Caco-2 (cell line): ENCODE results near the gene MPHOSPH6. TPM values are rescaled to one million over a fixed set of nuclear protein-coding genes. Genes with fewer than 3 reads are reported as not detected.

Experiments
- BruUV-seq: library from RNA; stranded (reverse); fragments of 400-500 nt; replicated peaks from 2 replicates; lab custom pipeline; 2021; lab: Mats Ljungman, UMichigan
- CTCF ChIA-PET: fragments of 300-600 bp; sonication (Branson Sonifier 250); formaldehyde crosslinking; loops from one replicate; lab custom pipeline; 2022; ENCODE audit warnings: antibody characterized with exemption; lab: Charles Lee
- POLR2A ChIA-PET: fragments of 300-600 bp; sonication (Branson Sonifier 250); formaldehyde crosslinking; loops from one replicate; lab custom pipeline; 2022; ENCODE audit warnings: antibody characterized with exemption; lab: Charles Lee
- DNase-seq, 2 experiments: peaks; one replicate each; pipeline versions ENCODE4 v3.0.0 to v3.0.0-alpha.2; 2020 to 2022
- H3K27me3 ChIP-seq: replicated peaks from 2 replicates; pipeline ENCODE4 v1.6.0; 2011; ENCODE audit warnings: low read length; ENCODE audit not compliant: control insufficient read depth, insufficient read depth
- H3K36me3 ChIP-seq: 2 replicates; pipeline ENCODE4 v1.5.1; 2011; ENCODE audit warnings: low read length; ENCODE audit not compliant: control insufficient read depth, insufficient read depth
- H3K4me1 ChIP-seq: fragments of 250-450 bp; sonication (Bioruptor Pico); 2 replicates; pipeline ENCODE4 v1.5.1; 2020; ENCODE audit warnings: mild to moderate bottlenecking
- H3K4me3 ChIP-seq: 2 replicates; pipeline ENCODE4 v1.5.1; 2011; ENCODE audit warnings: low read depth, mild to moderate bottlenecking, control low read depth, low read length
- H3K9me3 ChIP-seq: fragments of 250-450 bp; sonication (Bioruptor Pico); 2 replicates; pipeline ENCODE4 v1.5.1; 2020; ENCODE audit warnings: mild to moderate bottlenecking, moderate library complexity
- H3K27ac Mint-ChIP-seq: one replicate; pipeline ENCODE4 v1.8.0; 2022; ENCODE audit warnings: mixed read lengths; ENCODE audit not compliant: unreplicated experiment
- H3K27me3 Mint-ChIP-seq: one replicate; pipeline ENCODE4 v1.8.0; 2022; ENCODE audit warnings: mixed read lengths; ENCODE audit not compliant: insufficient read depth, unreplicated experiment
- H3K36me3 Mint-ChIP-seq: one replicate; pipeline ENCODE4 v1.8.0; 2022; ENCODE audit warnings: mild to moderate bottlenecking, mixed read lengths; ENCODE audit not compliant: insufficient read depth, unreplicated experiment
- H3K4me1 Mint-ChIP-seq: one replicate; pipeline ENCODE4 v1.8.0; 2022; ENCODE audit warnings: low read depth, mixed read lengths; ENCODE audit not compliant: unreplicated experiment
- H3K4me3 Mint-ChIP-seq: one replicate; pipeline ENCODE4 v1.8.0; 2022; ENCODE audit warnings: mild to moderate bottlenecking, moderate library complexity, mixed read lengths; ENCODE audit not compliant: unreplicated experiment
- H3K9me3 Mint-ChIP-seq: one replicate; pipeline ENCODE4 v1.8.0; 2022; ENCODE audit warnings: mixed read lengths; ENCODE audit not compliant: unreplicated experiment
- CTCF ChIP-seq, 2 experiments: fragments of 200-600 bp in 1 of 2; IDR thresholded peaks; 1 replicate in 1 of 2; 2 replicates in 1 of 2; pipeline versions ENCODE4 v1.5.1 to v1.8.0; 2011 to 2022; ENCODE audit warnings: antibody characterized with exemption in 1 of 2, control low read depth in 1 of 2, inconsistent platforms in 1 of 2, low read depth in 1 of 2, low read length in 1 of 2, mild to moderate bottlenecking in 1 of 2, moderate library complexity in 1 of 2; ENCODE audit not compliant: insufficient read depth in 1 of 2, severe bottlenecking in 1 of 2, unreplicated experiment in 1 of 2
- intact Hi-C: fragments of 100-400 bp; cut with micrococcal nuclease; formaldehyde crosslinking; loops from one replicate; pipeline ENCODE4 v1.10.0; 2022; ENCODE audit not compliant: unreplicated experiment
- total RNA-seq: library from RNA; stranded (reverse); gene quantifications from 2 replicates; pipeline ENCODE4 v1.2.3, GENCODE V29; 2022

MPHOSPH6 gene
- total RNA-seq, 1 experiment from 2014 or later, result 41.9 TPM

GRCh38 chr16:82187829-82188228 is 17.8 kb upstream of the MPHOSPH6 start:
- H3K9me3 Mint-ChIP-seq, result no peaks in the 10 kb centered on the region
- no peak overlapping the region for H3K27ac Mint-ChIP-seq
- Histone ChIP-seq H3K4me3 (no peak overlapping the region), H3K9me3 (no peaks in the 10 kb centered on the region), H3K36me3 (no peaks in the 10 kb centered on the region), H3K4me1 (no peaks in the 10 kb centered on the region), H3K27me3 (no peaks in the 10 kb centered on the region; the same call in 1 of the 2 replicates)
- no peaks in the 10 kb centered on the region for H3K36me3 Mint-ChIP-seq
- DNase-seq, result no peak
- BruUV-seq, result no TSS peak
- no peak for TF ChIP-seq CTCF (IDR thresholded peaks at IDR 0.05; ENCODE audit: insufficient read depth in 1 of 2, low read depth in 1 of 2, low read length in 1 of 2, severe bottlenecking in 1 of 2, unreplicated experiment in 1 of 2)
- intact Hi-C loops, result no loop called here
- ChIA-PET CTCF (no interaction called here), POLR2A (no interaction called here)
- no peak overlapping the region for H3K4me3 Mint-ChIP-seq
- peaks cover 20% of the 10 kb centered on the region for H3K27me3 Mint-ChIP-seq
- peaks cover 2% of the 10 kb centered on the region for H3K4me1 Mint-ChIP-seq

GRCh38 chr16:82185012-82185411 is 15.0 kb upstream of the MPHOSPH6 start:
- no TSS peak for BruUV-seq
- H3K4me1 Mint-ChIP-seq, result no peaks in the 10 kb centered on the region
- no peak for DNase-seq
- CTCF ChIA-PET, result no interaction called here
- Histone ChIP-seq H3K27me3 (no peaks in the 10 kb centered on the region; the same call in 1 of the 2 replicates), H3K36me3 (no peaks in the 10 kb centered on the region), H3K4me3 (no peak overlapping the region), H3K4me1 (no peaks in the 10 kb centered on the region), H3K9me3 (no peaks in the 10 kb centered on the region)
- H3K4me3 Mint-ChIP-seq, result no peak overlapping the region
- no peaks in the 10 kb centered on the region for H3K36me3 Mint-ChIP-seq
- POLR2A ChIA-PET, result no interaction called here
- no peak for TF ChIP-seq CTCF (IDR thresholded peaks at IDR 0.05; ENCODE audit: insufficient read depth in 1 of 2, low read depth in 1 of 2, low read length in 1 of 2, severe bottlenecking in 1 of 2, unreplicated experiment in 1 of 2)
- no peaks in the 10 kb centered on the region for H3K9me3 Mint-ChIP-seq
- intact Hi-C loops, result no loop called here
- H3K27me3 Mint-ChIP-seq, result peaks cover 14% of the 10 kb centered on the region
- no peak overlapping the region for H3K27ac Mint-ChIP-seq

- no peak for DNase-seq
- Histone ChIP-seq H3K36me3 (no peaks in the 10 kb centered on the region), H3K4me3 (no peak overlapping the region), H3K27me3 (no peaks in the 10 kb centered on the region; the same call in 1 of the 2 replicates), H3K4me1 (no peaks in the 10 kb centered on the region), H3K9me3 (no peaks in the 10 kb centered on the region)
- CTCF ChIA-PET, result no interaction called here
- H3K4me1 Mint-ChIP-seq, result no peaks in the 10 kb centered on the region
- intact Hi-C loops, result no loop called here
- TF ChIP-seq CTCF (IDR thresholded peaks at IDR 0.05; ENCODE audit: insufficient read depth in 1 of 2, low read depth in 1 of 2, low read length in 1 of 2, severe bottlenecking in 1 of 2, unreplicated experiment in 1 of 2), result no peak
- BruUV-seq, result no TSS peak
- peaks cover 14% of the 10 kb centered on the region for H3K27me3 Mint-ChIP-seq
- POLR2A ChIA-PET, result no interaction called here
- no peak overlapping the region for H3K27ac Mint-ChIP-seq
- H3K36me3 Mint-ChIP-seq, result no peaks in the 10 kb centered on the region
- no peaks in the 10 kb centered on the region for H3K9me3 Mint-ChIP-seq
- H3K4me3 Mint-ChIP-seq, result no peak overlapping the region
These were observed 14.2 kb upstream of the MPHOSPH6 start for GRCh38 chr16:82184213-82184612.
